Ovary (tissue), 10 donors: ENCODE data around the gene TCF7. TPM values are rescaled to one million over a fixed set of nuclear protein-coding genes. Genes with fewer than 3 reads are reported as not detected.

Source experiments
- DNase-seq, 5 donors: peaks; one replicate each; pipeline ENCODE4 v3.0.0-alpha.2; 2019 to 2020
- H3K27ac ChIP-seq, 2 donors: fragments of 200-600 bp; one replicate each; pipeline versions ENCODE4 v1.5.1 to v1.8.0; 2019 to 2022
- H3K27me3 ChIP-seq: fragments of 200-600 bp; one replicate; pipeline ENCODE4 v1.8.0; 2022
- H3K36me3 ChIP-seq: fragments of 200-600 bp; sonication (generic); one replicate; pipeline ENCODE4 v1.5.1; 2019
- H3K4me1 ChIP-seq: one replicate; pipeline ENCODE4 v1.8.1; 2013; ENCODE audit warnings: mild to moderate bottlenecking, moderate library complexity; ENCODE audit not compliant: insufficient read depth
- H3K4me3 ChIP-seq: fragments of 200-600 bp; sonication (generic); one replicate; pipeline ENCODE4 v1.5.1; 2017
- H3K9me3 ChIP-seq, 2 donors: fragments of 200-600 bp in 1 of 2; sonication (generic) in 1 of 2; one replicate each; pipeline versions ENCODE4 v1.5.1 to v1.8.1; 2013 to 2019; ENCODE audit warnings: mild to moderate bottlenecking in 1 of 2, moderate library complexity in 1 of 2
- CTCF ChIP-seq, 3 donors: fragments of 450-650 bp in 2 of 3; fragments of 200-600 bp in 1 of 3; IDR thresholded peaks; one replicate each; pipeline versions ENCODE4 v1.5.1 to v1.8.0; 2016 to 2022; ENCODE audit warnings: antibody characterized with exemption in 3 of 3, mild to moderate bottlenecking in 1 of 3
- EP300 ChIP-seq: sonication (generic); formaldehyde crosslinking; IDR thresholded peaks from one replicate; pipeline ENCODE4 v1.6.1; 2017; ENCODE audit warnings: antibody characterized with exemption
- POLR2A ChIP-seq: fragments of 450-650 bp; IDR thresholded peaks from one replicate; pipeline ENCODE4 v1.6.1; 2017; ENCODE audit warnings: antibody characterized with exemption, mild to moderate bottlenecking, moderate library complexity
- WGBS, 3 donors: extraction: QIAGEN DNeasy Blood & Tissue Kit in 1 of 3; methylation state at CpG; one replicate each; pipeline versions ENCODE4 v1.1.5 to v1.1.7; 2013 to 2017; 5-methylcytosine and 5-hydroxymethylcytosine counted together
- intact Hi-C, 4 donors: fragments of 100-400 bp; cut with DNase I; formaldehyde crosslinking; loops; one replicate each; pipeline versions ENCODE4 v1.11.0 to v1.15.1; 2022 to 2023
- long read RNA-seq, 3 donors: library from polyadenylated mRNA in 2 of 3; unstranded in 2 of 3; transcript quantifications; one replicate each; pipeline ENCODE4 v2.0.0 and lab custom pipeline, GENCODE V29; 2021 to 2026
- polyA plus RNA-seq, 2 donors: library from polyadenylated mRNA; stranded (reverse); fragments of 200-250 nt in 1 of 2; fragments of 350-450 nt in 1 of 2; fragmentation: Illumina TruSeq in 1 of 2; extraction: RNeasy Lipid Tissue Mini Kit (QIAGEN cat#74804) in 1 of 2; gene quantifications; one replicate each; pipeline ENCODE4 v1.2.3, GENCODE V29; 2013 to 2014
- total RNA-seq, 7 donors: library from RNA; depleted of rRNA in 2 of 7; stranded (reverse); fragments of >200 nt in 2 of 7; fragmentation: NEBNext Ultra II Directional in 3 of 7; extraction: Animal tissue kit (Norgen Biotek cat#: 25700) in 3 of 7; gene quantifications; one replicate each; pipeline versions ENCODE4 v1.1.0 to v1.2.4, GENCODE V29; 2016 to 2023
- donor health status: DM: no; HTN: no; CAD: no; lungs with moderate emphysema.
- donor health status: DM: no; HTN: no; CAD: no.
- donor health status: Bipolar disorder and iron deficiency.
- donor health status: DM: yes; HTN: yes; CAD: no.
- donor health status: DM: no; HTN: no; CAD: no.
- donor health status: DM: yes; HTN: yes; CAD: no.

TCF7 gene
- 10 to 100 TPM in 1 of 7 donors, 1 to 10 TPM in 6; 2.9 to 15.2 (median 4.2) TPM for total RNA-seq
- polyA plus RNA-seq: 1 to 10 TPM; 1.7 to 2.5 TPM
- long read RNA-seq, donor 1, partial matches to known transcripts: 1 of 31 reads
- long read RNA-seq, donor 1, other reads (novel, unspliced or antisense): 30 of 31 reads
- long read RNA-seq, donor 2: 0 reads
- long read RNA-seq, donor 3, partial matches to known transcripts: 0 of 37 reads
- long read RNA-seq, donor 3, other reads (novel, unspliced or antisense): 32 of 37 reads

DNA sequence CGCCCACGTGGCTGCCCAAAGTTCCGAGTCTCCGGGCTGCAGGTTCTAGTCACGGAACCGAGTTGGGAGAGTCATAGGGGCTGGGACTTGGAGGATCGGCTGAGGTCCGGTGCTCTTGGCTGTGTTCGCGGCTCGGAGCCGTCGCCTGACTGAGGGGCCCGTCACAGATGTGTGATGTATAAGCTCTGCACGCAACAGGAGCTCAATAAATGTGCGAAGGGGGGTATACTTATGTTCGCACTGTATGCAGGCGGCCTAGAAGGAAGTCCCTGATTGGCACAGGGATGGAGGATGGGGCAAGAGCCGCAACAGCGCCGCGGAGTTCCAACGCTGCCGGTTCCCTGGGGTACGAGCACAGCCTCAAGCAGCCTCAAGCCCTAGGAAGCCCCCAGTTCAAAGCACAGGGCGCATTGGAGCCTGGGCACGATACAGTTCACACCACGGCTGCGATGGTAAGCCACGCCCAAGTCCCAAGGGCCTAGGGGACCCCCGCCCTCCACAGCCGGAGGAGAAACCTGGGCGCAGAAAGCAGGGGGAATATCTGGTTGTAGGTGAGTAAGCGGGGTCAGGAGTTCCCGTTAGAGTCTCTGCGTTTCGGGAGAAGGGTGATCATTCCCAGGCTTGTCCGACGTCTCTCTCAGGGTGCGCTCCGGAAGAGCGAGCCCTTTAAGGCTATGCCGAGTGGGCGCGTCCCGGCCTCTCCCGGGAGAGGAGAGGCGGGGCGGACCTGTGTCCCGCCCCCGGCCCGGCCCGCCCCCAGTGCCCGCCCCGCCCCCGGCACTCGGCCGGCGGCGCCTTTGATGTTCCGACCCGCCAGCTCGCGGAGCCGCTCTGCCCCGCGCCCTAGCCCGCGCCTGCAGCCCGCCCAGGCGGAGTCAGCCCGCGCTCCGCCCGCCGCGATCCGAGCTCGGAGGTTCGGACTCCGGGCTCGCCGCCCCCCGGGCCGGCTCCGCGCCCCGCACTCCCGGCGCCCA lies at the start of gene TCF7:
TSS of gene TCF7 (plus strand) at position 780 of the 974 bp plus-strand sequence. CDS start 226 bp downstream, outside the sequence.
- no peak for TF ChIP-seq CTCF (IDR thresholded peaks at IDR 0.05)
- TF ChIP-seq EP300: no peak
- TF ChIP-seq POLR2A: no peak
- intact Hi-C loops: no loop called here
- H3K27me3 ChIP-seq: no peaks in the 10 kb centered on the region
- peak within 1 kb of the TSS; percentile 39 for H3K4me3 ChIP-seq
- peaks cover 5% of the 10 kb centered on the region for H3K4me1 ChIP-seq
- H3K9me3 ChIP-seq: no peaks in the 10 kb centered on the region
- 2% methylated on average over 58 to 90 of the region's 90 CpGs for WGBS, 3 donors
- H3K27ac ChIP-seq: no peak within 1 kb of the TSS
- no peaks in the 10 kb centered on the region for H3K36me3 ChIP-seq
- DNase-seq: peak; percentile 78 to 87 (median 83)

DNA sequence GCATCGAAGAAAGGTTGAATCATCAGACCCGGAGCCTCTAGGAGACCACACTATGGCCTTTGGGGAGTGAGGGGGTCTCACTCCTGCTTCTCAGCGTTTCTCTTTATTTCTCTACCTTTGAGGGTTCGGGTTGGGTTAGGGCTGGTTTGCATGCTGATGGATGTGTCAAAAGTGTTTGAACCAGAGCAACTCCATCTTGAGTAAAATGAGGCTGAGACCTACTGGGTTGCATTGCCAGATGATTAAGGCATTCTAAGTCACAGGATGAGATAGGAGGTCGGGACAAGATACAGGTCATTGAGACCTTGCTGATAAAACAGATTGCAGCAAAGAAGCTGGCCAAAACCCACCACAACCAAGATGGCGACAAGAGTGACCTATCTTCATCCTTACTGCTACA lies 44.9 kb upstream of the TCF7 start:
- no peak for DNase-seq
- intact Hi-C loops: no loop called here
- Histone ChIP-seq H3K4me1 (peaks cover 3% of the 10 kb centered on the region), H3K9me3 (no peaks in the 10 kb centered on the region), H3K27ac (no peak overlapping the region), H3K27me3 (no peaks in the 10 kb centered on the region), H3K36me3 (no peaks in the 10 kb centered on the region), H3K4me3 (no peak overlapping the region)
- TF ChIP-seq EP300 (no peak), CTCF (IDR thresholded peaks at IDR 0.05) (no peak), POLR2A (no peak)
- 80 to 84% (median 83%) methylated on average over 6 of the region's 6 CpGs for WGBS, 3 donors

DNA sequence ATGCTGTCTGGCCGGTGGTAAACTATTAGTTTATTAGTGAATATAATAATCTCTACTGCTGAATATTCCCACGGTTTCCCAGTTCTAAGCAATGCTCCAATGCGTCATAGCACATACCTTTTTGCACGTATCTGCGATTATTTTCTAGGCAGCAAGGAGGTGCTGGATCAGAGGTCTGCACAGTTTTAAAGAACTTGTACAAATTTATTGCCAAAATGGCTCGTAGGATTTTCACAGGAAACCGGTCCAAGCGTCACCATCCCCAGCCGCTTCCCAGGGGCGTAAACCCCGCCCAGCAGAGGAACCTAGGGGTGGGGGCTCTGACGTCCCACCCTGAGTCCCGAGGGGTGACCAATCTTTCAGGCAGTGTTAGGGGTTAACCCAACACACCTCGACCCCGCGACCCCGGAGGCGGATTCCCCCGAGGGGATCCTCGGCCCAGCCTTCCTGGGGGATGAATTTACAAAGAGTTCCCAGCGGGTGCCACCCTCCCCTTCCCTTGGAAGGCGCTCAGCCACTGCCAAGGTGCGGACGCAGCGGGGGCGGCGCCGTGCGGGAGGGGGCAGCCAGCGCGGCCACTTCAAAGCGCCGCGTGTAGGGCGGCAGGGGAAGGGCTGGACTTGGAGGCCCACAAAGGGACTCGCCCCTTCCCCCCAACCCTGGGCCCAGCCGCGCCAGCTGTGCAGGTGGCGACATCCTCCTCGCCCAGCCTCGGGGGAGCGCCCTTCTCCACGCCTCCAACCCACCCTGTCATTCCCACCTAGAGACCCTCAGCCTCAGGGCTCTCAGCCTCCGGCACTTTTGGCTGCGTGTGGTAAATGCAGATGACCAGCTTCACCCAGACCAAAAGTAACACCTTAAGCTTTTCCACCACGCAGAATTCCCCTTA lies 43.5 kb upstream of the TCF7 start:
- Histone ChIP-seq H3K36me3 (no peaks in the 10 kb centered on the region), H3K9me3 (no peaks in the 10 kb centered on the region), H3K4me1 (peaks cover 3% of the 10 kb centered on the region), H3K27ac (no peak overlapping the region), H3K27me3 (no peaks in the 10 kb centered on the region), H3K4me3 (no peak overlapping the region)
- intact Hi-C loops: no loop called here
- DNase-seq: peak in 2 of 5 donors; percentile 19 to 37
- 3 to 7% (median 6%) methylated on average over 31 to 46 of the region's 46 CpGs for WGBS, 3 donors
- TF ChIP-seq EP300: no peak
- no peak for TF ChIP-seq CTCF (IDR thresholded peaks at IDR 0.05)
- TF ChIP-seq POLR2A: no peak
